LNCAP (cell line): ENCODE results near the gene NFU1.

ENCODE experiments used
- CTCF ChIP-seq: fragments of 450-650 bp; IDR thresholded peaks from 2 replicates; pipeline ENCODE4 v1.5.1; 2017; ENCODE audit warnings: mild to moderate bottlenecking

NFU1 gene

GRCh38 chr2:69428981-69429380 lies 8.3 kb downstream of the NFU1 start:
- TF ChIP-seq CTCF = no peak

GRCh38 chr2:69424419-69424818 lies 12.8 kb downstream of the NFU1 start:
- TF ChIP-seq CTCF = no peak

- TF ChIP-seq CTCF = no peak
These were observed 15.0 kb downstream of the NFU1 start for GRCh38 chr2:69422198-69422597.

- no peak for TF ChIP-seq CTCF
These were observed 21.1 kb downstream of the NFU1 start for GRCh38 chr2:69416147-69416546.

- no peak for TF ChIP-seq CTCF
These were observed 26.1 kb downstream of the NFU1 start for GRCh38 chr2:69411120-69411519.

GRCh38 chr2:69405306-69405705 lies 31.9 kb downstream of the NFU1 start:
- TF ChIP-seq CTCF = no peak

- no peak for TF ChIP-seq CTCF
These were observed 37.1 kb downstream of the NFU1 start for GRCh38 chr2:69400121-69400520.

- no peak for TF ChIP-seq CTCF
These were observed 40.0 kb downstream of the NFU1 start for GRCh38 chr2:69397234-69397633.
